Liver (tissue), 3 donors: ENCODE measurements around the gene NEBL.

ENCODE experiments used
- HNF4G ChIP-seq: IDR thresholded peaks from 2 replicates; pipeline ENCODE4 v1.6.1; 2016; ENCODE audit warnings: antibody characterized with exemption
- SP1 ChIP-seq: IDR thresholded peaks from 2 replicates; pipeline ENCODE4 v1.6.1; 2018; ENCODE audit warnings: antibody characterized with exemption, mild to moderate bottlenecking
- TF ChIP-seq, protein P1 (sequence below): fragments of 150-350 bp; IDR thresholded peaks from 2 replicates; pipeline ENCODE4 v1.5.1; 2017; ENCODE audit warnings: improper control_type of control experiment, low read depth, low read length; ENCODE audit not compliant: missing input control
- TF ChIP-seq, protein P2 (sequence below): IDR thresholded peaks from 2 replicates; pipeline ENCODE4 v1.6.1; 2016; ENCODE audit warnings: antibody characterized with exemption, mild to moderate bottlenecking
- donor health status: healthy.
- donor health status: healthy.

DNA sequence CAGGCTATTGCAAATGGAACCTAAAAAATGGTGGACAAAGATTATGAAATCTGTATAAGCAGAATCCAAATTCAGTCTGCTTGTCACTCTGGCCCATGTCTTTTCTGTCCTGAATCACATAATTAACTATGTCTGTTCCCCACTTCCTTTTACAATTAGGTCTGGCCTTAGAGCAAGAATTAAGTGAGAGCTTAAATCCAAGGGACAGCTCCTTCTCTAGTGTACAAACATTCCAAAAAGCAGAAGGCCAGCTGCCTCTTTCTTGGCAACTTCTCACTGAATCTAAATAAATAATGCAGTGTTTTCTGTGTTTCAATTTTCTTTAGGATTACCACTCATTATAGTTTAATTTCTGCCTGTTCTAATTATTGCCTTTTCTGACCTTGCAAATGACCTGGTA lies 39.3 kb upstream of the NEBL start:
- TF ChIP-seq, protein P1, sequence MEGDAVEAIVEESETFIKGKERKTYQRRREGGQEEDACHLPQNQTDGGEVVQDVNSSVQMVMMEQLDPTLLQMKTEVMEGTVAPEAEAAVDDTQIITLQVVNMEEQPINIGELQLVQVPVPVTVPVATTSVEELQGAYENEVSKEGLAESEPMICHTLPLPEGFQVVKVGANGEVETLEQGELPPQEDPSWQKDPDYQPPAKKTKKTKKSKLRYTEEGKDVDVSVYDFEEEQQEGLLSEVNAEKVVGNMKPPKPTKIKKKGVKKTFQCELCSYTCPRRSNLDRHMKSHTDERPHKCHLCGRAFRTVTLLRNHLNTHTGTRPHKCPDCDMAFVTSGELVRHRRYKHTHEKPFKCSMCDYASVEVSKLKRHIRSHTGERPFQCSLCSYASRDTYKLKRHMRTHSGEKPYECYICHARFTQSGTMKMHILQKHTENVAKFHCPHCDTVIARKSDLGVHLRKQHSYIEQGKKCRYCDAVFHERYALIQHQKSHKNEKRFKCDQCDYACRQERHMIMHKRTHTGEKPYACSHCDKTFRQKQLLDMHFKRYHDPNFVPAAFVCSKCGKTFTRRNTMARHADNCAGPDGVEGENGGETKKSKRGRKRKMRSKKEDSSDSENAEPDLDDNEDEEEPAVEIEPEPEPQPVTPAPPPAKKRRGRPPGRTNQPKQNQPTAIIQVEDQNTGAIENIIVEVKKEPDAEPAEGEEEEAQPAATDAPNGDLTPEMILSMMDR: no peak
- no peak for TF ChIP-seq SP1
- TF ChIP-seq, protein P2, sequence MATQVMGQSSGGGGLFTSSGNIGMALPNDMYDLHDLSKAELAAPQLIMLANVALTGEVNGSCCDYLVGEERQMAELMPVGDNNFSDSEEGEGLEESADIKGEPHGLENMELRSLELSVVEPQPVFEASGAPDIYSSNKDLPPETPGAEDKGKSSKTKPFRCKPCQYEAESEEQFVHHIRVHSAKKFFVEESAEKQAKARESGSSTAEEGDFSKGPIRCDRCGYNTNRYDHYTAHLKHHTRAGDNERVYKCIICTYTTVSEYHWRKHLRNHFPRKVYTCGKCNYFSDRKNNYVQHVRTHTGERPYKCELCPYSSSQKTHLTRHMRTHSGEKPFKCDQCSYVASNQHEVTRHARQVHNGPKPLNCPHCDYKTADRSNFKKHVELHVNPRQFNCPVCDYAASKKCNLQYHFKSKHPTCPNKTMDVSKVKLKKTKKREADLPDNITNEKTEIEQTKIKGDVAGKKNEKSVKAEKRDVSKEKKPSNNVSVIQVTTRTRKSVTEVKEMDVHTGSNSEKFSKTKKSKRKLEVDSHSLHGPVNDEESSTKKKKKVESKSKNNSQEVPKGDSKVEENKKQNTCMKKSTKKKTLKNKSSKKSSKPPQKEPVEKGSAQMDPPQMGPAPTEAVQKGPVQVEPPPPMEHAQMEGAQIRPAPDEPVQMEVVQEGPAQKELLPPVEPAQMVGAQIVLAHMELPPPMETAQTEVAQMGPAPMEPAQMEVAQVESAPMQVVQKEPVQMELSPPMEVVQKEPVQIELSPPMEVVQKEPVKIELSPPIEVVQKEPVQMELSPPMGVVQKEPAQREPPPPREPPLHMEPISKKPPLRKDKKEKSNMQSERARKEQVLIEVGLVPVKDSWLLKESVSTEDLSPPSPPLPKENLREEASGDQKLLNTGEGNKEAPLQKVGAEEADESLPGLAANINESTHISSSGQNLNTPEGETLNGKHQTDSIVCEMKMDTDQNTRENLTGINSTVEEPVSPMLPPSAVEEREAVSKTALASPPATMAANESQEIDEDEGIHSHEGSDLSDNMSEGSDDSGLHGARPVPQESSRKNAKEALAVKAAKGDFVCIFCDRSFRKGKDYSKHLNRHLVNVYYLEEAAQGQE: no peak
- no peak for TF ChIP-seq HNF4G
